Keratinocyte (primary cell): Measurements from ENCODE around the gene ARFGAP3. TPM values are rescaled to one million over a fixed set of nuclear protein-coding genes. Genes with fewer than 3 reads are reported as not detected.
"Not testable (repeated sequence)": the region's sequence is repeated elsewhere in the genome, so short reads cannot be mapped to it uniquely, and the experiment has no call there.

Source experiments
- DNase-seq: peaks from one replicate; pipeline ENCODE4 v3.0.0-alpha.2; 2011; ENCODE audit warnings: low read depth, missing footprints, low spot score
- FAIRE-seq: peaks from 2 replicates; lab custom pipeline; 2011; peaks lifted over from hg19 to GRCh38; lab: Jason Lieb, UNC
- H2AFZ ChIP-seq: 2 replicates; pipeline ENCODE4 v1.6.0; 2012; ENCODE audit warnings: low read length, control low read depth, inconsistent platforms; ENCODE audit not compliant: control insufficient read depth
- H3K27ac ChIP-seq: 2 replicates; pipeline ENCODE4 v1.5.1; 2011; ENCODE audit warnings: low read length; ENCODE audit not compliant: control insufficient read depth, insufficient read depth
- H3K27me3 ChIP-seq: 3 replicates; pipeline ENCODE4 v1.6.0; 2011; ENCODE audit warnings: low read length; ENCODE audit not compliant: control insufficient read depth, insufficient read depth; ENCODE audit errors: extremely low read depth
- H3K36me3 ChIP-seq, 2 experiments: 2 replicates in 1 of 2; 3 replicates in 1 of 2; pipeline ENCODE4 v1.5.1; 2011; ENCODE audit warnings: low read length in 2 of 2, mild to moderate bottlenecking in 1 of 2; ENCODE audit not compliant: control insufficient read depth in 2 of 2, insufficient read depth in 2 of 2; ENCODE audit errors: extremely low read depth in 1 of 2
- H3K4me1 ChIP-seq: 3 replicates; pipeline ENCODE4 v1.5.1; 2011; ENCODE audit warnings: low read length; ENCODE audit not compliant: control insufficient read depth, insufficient read depth; ENCODE audit errors: extremely low read depth
- H3K4me2 ChIP-seq: 3 replicates; pipeline ENCODE4 v1.6.0; 2011; ENCODE audit warnings: low read depth, low read length; ENCODE audit not compliant: control insufficient read depth, insufficient read depth; ENCODE audit errors: extremely low read depth
- H3K4me3 ChIP-seq, 3 experiments: fragments of 200-600 bp in 1 of 3; sonication (generic) in 1 of 3; 2 replicates in 2 of 3; 3 replicates in 1 of 3; pipeline ENCODE4 v1.5.1; 2011 to 2016; ENCODE audit warnings: low read length in 3 of 3, mild to moderate bottlenecking in 3 of 3, control low read depth in 2 of 3, inconsistent platforms in 1 of 3, low read depth in 1 of 3, mixed read lengths in 1 of 3, mixed run types in 1 of 3, moderate library complexity in 1 of 3; ENCODE audit not compliant: control insufficient read depth in 2 of 3, insufficient read depth in 2 of 3; ENCODE audit errors: extremely low read depth in 1 of 3
- H3K79me2 ChIP-seq: 2 replicates; pipeline ENCODE4 v1.6.0; 2012; ENCODE audit warnings: low read length; ENCODE audit not compliant: control insufficient read depth, insufficient read depth
- H3K9ac ChIP-seq: 3 replicates; pipeline ENCODE4 v1.6.0; 2011; ENCODE audit warnings: low read length; ENCODE audit not compliant: control insufficient read depth, insufficient read depth; ENCODE audit errors: extremely low read depth
- H3K9me1 ChIP-seq: 3 replicates; pipeline ENCODE4 v1.6.0; 2011; ENCODE audit warnings: low read length; ENCODE audit not compliant: control insufficient read depth, insufficient read depth; ENCODE audit errors: extremely low read depth
- H3K9me3 ChIP-seq: 2 replicates; pipeline ENCODE4 v1.5.1; 2012; ENCODE audit warnings: low read depth, low read length; ENCODE audit not compliant: control insufficient read depth
- H4K20me1 ChIP-seq: 3 replicates; pipeline ENCODE4 v1.6.0; 2011; ENCODE audit warnings: low read length; ENCODE audit not compliant: control insufficient read depth, insufficient read depth; ENCODE audit errors: extremely low read depth
- EZH2 ChIP-seq: IDR thresholded peaks from one replicate; pipeline ENCODE4 v1.6.1; 2012; ENCODE audit warnings: inconsistent platforms, mild to moderate bottlenecking, low read length, moderate library complexity
- dilution Hi-C: fragments of 300-500 bp; cut with MboI; formaldehyde crosslinking; loops from one replicate; pipeline ENCODE4 v1.7.0; 2020; ENCODE audit warnings: low sequenced_read_pairs; ENCODE audit not compliant: extremely low pct_ligation_motif_present
- polyA plus RNA-seq, 5 experiments: library from polyadenylated mRNA; depleted of rRNA in 3 of 5; stranded (reverse) in 3 of 5; stranded (forward) in 1 of 5; unstranded in 1 of 5; fragments of >200 nt; gene quantifications; 1 replicate in 1 of 5; 2 replicates in 3 of 5; 3 replicates in 1 of 5; pipeline versions ENCODE4 v1.2.1 to v1.2.3, GENCODE V29; 2011 to 2012; ENCODE audit warnings: missing spikeins in 2 of 5, low read depth in 1 of 5, low replicate concordance in 1 of 5
- TF ChIP-seq, protein P1 (sequence below), 3 experiments: IDR thresholded peaks in 1 of 3; conservative IDR thresholded peaks in 1 of 3; optimal IDR thresholded peaks in 1 of 3; 2 replicates in 2 of 3; 3 replicates in 1 of 3; pipeline versions ENCODE3 to v1.5.1; 2011; ENCODE audit warnings: low read length in 3 of 3, mild to moderate bottlenecking in 3 of 3, moderate library complexity in 2 of 3, control low read depth in 1 of 3, inconsistent platforms in 1 of 3; ENCODE audit not compliant: insufficient read depth in 2 of 3; ENCODE audit errors: extremely low read depth in 1 of 3

ARFGAP3 gene
- polyA plus RNA-seq, 1 donor (not counting 4 experiments of a cell fraction or from before 2014, with no cell fraction given), result 28.3 TPM

DNA sequence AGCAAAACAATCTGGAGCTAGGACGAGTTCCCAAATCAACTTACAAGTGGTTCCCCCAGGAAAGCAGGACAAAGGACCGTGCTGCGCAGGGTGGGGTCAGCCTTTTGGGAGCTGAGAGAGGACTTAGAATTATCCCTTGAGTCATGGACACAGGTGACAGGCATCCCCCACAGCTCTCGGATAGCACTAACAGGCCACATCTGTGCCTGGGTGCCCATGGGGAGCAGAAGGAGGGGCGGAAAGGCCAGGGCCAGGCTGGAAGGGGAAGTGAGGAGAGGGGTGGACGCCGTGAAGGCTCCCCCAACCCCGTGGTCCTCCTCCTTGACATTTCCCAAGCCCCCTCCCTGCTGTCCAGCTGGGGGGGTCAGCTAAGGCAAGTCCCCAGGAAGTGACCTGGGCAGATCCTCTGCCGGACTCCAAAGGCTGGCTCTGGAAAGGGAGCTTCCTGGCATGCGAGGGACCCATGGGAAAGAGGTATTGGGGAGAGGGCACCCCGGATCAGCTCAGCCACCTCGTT is 104.8 kb downstream of the ARFGAP3 start:
- Histone ChIP-seq H2AFZ (no peak overlapping the region), H3K9me1 (no peaks in the 10 kb centered on the region), H3K4me3 (no peak overlapping the region), H3K79me2 (no peaks in the 10 kb centered on the region), H3K9ac (no peak overlapping the region), H3K9me3 (no peaks in the 10 kb centered on the region), H3K4me1 (peaks cover 22% of the 10 kb centered on the region), H3K4me2 (no peak overlapping the region), H3K27me3 (no peaks in the 10 kb centered on the region), H3K36me3 (no peaks in the 10 kb centered on the region), H4K20me1 (no peaks in the 10 kb centered on the region), H3K27ac (no peak overlapping the region)
- DNase-seq (no peak), FAIRE-seq (no peak)
- dilution Hi-C loops, result no loop called here
- TF ChIP-seq EZH2, result no peak
- TF ChIP-seq, protein P1, sequence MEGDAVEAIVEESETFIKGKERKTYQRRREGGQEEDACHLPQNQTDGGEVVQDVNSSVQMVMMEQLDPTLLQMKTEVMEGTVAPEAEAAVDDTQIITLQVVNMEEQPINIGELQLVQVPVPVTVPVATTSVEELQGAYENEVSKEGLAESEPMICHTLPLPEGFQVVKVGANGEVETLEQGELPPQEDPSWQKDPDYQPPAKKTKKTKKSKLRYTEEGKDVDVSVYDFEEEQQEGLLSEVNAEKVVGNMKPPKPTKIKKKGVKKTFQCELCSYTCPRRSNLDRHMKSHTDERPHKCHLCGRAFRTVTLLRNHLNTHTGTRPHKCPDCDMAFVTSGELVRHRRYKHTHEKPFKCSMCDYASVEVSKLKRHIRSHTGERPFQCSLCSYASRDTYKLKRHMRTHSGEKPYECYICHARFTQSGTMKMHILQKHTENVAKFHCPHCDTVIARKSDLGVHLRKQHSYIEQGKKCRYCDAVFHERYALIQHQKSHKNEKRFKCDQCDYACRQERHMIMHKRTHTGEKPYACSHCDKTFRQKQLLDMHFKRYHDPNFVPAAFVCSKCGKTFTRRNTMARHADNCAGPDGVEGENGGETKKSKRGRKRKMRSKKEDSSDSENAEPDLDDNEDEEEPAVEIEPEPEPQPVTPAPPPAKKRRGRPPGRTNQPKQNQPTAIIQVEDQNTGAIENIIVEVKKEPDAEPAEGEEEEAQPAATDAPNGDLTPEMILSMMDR (optimal IDR thresholded peaks at IDR 0.05 in 1 of 3, IDR thresholded peaks at IDR 0.05 in 1 of 3, conservative IDR thresholded peaks at IDR 0.05 in 1 of 3; ENCODE audit: extremely low read depth in 1 of 3, insufficient read depth in 2 of 3, low read length in 3 of 3), result no peak

DNA sequence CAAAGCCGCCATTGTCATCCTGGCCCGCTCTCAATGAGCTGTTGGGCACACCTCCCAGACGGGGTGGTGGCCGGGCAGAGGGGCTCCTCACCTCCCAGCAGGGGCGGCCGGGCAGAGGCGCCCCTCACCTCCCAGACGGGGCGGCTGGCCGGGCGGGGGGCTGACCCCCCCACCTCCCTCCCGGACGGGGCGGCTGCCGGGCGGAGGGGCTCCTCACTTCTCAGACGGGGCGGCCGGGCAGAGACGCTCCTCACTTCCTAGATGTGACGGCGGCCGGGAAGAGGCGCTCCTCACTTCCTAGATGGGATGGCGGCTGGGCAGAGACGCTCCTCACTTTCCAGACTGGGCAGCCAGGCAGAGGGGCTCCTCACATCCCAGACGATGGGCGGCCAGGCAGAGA is 106.7 kb downstream of the ARFGAP3 start:
- H3K9me1 ChIP-seq, H3K9ac ChIP-seq, H3K4me3 ChIP-seq, H4K20me1 ChIP-seq, dilution Hi-C loops, H3K9me3 ChIP-seq, H3K27ac ChIP-seq, H2AFZ ChIP-seq, H3K27me3 ChIP-seq, H3K79me2 ChIP-seq, FAIRE-seq, DNase-seq, H3K4me2 ChIP-seq, H3K36me3 ChIP-seq: not testable (repeated sequence)
- H3K4me1 ChIP-seq, result peaks cover 16% of the 10 kb centered on the region
